AG04450 (cell line): ENCODE data around the gene DLL4. TPM values are rescaled to one million over a fixed set of nuclear protein-coding genes. Genes with fewer than 3 reads are reported as not detected.

Experiments
- CTCF ChIA-PET: fragments of 300-600, 350-600 bp; formaldehyde crosslinking; extraction: SDS; loops from one replicate; lab custom pipeline; 2022; ENCODE audit warnings: antibody characterized with exemption, inconsistent platforms; lab: Charles Lee
- POLR2A ChIA-PET: fragments of 350-600 bp; formaldehyde crosslinking; extraction: SDS; loops from one replicate; lab custom pipeline; 2021; ENCODE audit warnings: antibody characterized with exemption, inconsistent platforms; lab: Yijun Ruan, JAX
- DNase-seq: peaks from one replicate; pipeline ENCODE4 v3.0.0-alpha.2; 2011; ENCODE audit warnings: low read depth, low spot score
- H3K27ac ChIP-seq: one replicate; pipeline ENCODE4 v1.5.1; 2012; ENCODE audit warnings: low read depth, low read length, control low read depth
- H3K27me3 ChIP-seq: one replicate; pipeline ENCODE4 v1.6.0; 2012; ENCODE audit warnings: low read length; ENCODE audit not compliant: control insufficient read depth, insufficient read depth
- H3K4me3 ChIP-seq: 2 replicates; pipeline ENCODE4 v1.5.1; 2011; ENCODE audit warnings: mild to moderate bottlenecking, low read depth, low read length, control low read depth
- H3K9me3 ChIP-seq: 2 replicates; pipeline ENCODE4 v1.5.1; 2012; ENCODE audit warnings: low read length; ENCODE audit not compliant: control insufficient read depth, insufficient read depth
- polyA plus RNA-seq: library from polyadenylated mRNA; depleted of rRNA; stranded (reverse); fragments of >200 nt; gene quantifications from 2 replicates; pipeline ENCODE4 v1.2.3, GENCODE V29; 2011
- TF ChIP-seq, protein P1 (sequence below): IDR thresholded peaks from 2 replicates; pipeline ENCODE4 v1.5.1; 2011; ENCODE audit warnings: low read depth, low read length, control low read depth, inconsistent platforms

DLL4 gene
- polyA plus RNA-seq, 1 experiment = 1.5 TPM

DNA sequence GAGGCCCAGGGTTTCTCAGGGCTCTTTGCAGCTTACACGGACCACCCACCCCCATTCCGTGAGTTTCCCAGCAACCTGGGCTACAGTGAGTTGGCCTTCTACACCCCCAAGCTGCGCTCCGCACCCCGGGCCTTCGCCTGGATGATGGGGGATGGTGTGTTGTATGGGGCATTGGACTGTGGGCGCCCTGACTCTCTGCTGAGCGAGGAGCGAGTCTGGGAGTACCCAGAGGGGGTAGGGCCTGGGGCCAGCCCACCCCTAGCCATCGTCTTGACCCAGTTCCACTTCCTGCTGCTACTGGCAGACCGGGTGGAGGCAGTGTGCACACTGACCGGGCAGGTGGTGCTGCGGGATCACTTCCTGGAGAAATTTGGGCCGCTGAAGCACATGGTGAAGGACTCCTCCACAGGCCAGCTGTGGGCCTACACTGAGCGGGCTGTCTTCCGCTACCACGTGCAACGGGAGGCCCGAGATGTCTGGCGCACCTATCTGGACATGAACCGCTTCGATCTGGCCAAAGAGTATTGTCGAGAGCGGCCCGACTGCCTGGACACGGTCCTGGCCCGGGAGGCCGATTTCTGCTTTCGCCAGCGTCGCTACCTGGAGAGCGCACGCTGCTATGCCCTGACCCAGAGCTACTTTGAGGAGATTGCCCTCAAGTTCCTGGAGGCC lies 29.5 kb upstream of the DLL4 start:
- TF ChIP-seq, protein P1, sequence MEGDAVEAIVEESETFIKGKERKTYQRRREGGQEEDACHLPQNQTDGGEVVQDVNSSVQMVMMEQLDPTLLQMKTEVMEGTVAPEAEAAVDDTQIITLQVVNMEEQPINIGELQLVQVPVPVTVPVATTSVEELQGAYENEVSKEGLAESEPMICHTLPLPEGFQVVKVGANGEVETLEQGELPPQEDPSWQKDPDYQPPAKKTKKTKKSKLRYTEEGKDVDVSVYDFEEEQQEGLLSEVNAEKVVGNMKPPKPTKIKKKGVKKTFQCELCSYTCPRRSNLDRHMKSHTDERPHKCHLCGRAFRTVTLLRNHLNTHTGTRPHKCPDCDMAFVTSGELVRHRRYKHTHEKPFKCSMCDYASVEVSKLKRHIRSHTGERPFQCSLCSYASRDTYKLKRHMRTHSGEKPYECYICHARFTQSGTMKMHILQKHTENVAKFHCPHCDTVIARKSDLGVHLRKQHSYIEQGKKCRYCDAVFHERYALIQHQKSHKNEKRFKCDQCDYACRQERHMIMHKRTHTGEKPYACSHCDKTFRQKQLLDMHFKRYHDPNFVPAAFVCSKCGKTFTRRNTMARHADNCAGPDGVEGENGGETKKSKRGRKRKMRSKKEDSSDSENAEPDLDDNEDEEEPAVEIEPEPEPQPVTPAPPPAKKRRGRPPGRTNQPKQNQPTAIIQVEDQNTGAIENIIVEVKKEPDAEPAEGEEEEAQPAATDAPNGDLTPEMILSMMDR = no peak
- ChIA-PET CTCF (interaction anchor here (0.9 to 1.8 kb wide), 2 partner anchors 8 to 284 kb away, joined by 3 to 7 read pairs; no protein-coding TSS in a partner anchor), POLR2A (interaction anchor here (1.3 kb wide), 1 partner anchor 216 kb away, joined by 3 read pairs; the partner anchor contains the start of gene INO80)
- no peaks in the 10 kb centered on the region; the same call in 1 of the 2 replicates for H3K9me3 ChIP-seq
- H3K4me3 ChIP-seq = no peak overlapping the region
- DNase-seq = no peak
- no peak overlapping the region for H3K27ac ChIP-seq
- H3K27me3 ChIP-seq = no peaks in the 10 kb centered on the region

DNA sequence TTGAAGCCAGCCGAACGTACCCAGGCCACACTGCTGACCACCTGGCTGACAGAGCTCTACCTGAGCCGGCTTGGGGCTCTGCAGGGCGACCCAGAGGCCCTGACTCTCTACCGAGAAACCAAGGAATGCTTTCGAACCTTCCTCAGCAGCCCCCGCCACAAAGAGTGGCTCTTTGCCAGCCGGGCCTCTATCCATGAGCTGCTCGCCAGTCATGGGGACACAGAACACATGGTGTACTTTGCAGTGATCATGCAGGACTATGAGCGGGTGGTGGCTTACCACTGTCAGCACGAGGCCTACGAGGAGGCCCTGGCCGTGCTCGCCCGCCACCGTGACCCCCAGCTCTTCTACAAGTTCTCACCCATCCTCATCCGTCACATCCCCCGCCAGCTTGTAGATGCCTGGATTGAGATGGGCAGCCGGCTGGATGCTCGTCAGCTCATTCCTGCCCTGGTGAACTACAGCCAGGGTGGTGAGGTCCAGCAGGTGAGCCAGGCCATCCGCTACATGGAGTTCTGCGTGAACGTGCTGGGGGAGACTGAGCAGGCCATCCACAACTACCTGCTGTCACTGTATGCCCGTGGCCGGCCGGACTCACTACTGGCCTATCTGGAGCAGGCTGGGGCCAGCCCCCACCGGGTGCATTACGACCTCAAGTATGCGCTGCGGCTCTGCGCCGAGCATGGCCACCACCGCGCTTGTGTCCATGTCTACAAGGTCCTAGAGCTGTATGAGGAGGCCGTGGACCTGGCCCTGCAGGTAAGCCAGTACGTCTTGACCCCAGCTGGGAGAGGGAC lies 28.7 kb upstream of the DLL4 start:
- no peak for DNase-seq
- H3K4me3 ChIP-seq = no peak overlapping the region
- ChIA-PET CTCF (interaction anchor here (0.6 to 8.0 kb wide), 4 partner anchors 9 to 284 kb away, joined by 3 to 202 read pairs (median 5); no protein-coding TSS in a partner anchor), POLR2A (interaction anchor here (1.3 kb wide), 1 partner anchor 216 kb away, joined by 3 read pairs; the partner anchor contains the start of gene INO80)
- no peaks in the 10 kb centered on the region for H3K27me3 ChIP-seq
- H3K9me3 ChIP-seq = no peaks in the 10 kb centered on the region; the same call in 1 of the 2 replicates
- TF ChIP-seq, protein P1 = no peak
- no peak overlapping the region for H3K27ac ChIP-seq

DNA sequence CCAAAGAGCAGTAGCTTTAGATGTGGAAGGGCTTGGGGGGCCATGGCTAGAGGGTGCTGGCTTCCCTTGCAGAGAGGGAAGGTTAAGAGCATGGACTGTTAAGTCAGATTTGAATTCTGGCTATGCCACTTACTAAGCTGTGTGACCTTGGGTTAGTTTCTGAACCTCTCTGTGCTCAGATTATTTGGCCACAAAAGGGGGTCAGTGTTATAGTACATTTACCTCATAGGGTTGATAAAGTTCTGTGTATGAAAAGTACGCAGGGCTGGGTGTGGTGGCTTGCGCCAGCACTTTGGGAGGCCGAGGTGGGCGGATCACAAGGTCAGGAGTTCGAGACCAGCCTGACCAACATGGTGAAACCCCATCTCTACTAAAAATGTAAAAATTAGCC lies 28.1 kb upstream of the DLL4 start:
- POLR2A ChIA-PET = no interaction called here
- Histone ChIP-seq H3K4me3 (no peak overlapping the region), H3K27me3 (no peaks in the 10 kb centered on the region), H3K27ac (no peak overlapping the region), H3K9me3 (no peaks in the 10 kb centered on the region; the same call in 1 of the 2 replicates)
- DNase-seq = no peak
- TF ChIP-seq, protein P1 = no peak
- CTCF ChIA-PET = interaction anchor here (1.8 to 8.0 kb wide), 2 partner anchors 121 to 283 kb away, joined by 7 to 202 read pairs; no protein-coding TSS in a partner anchor

DNA sequence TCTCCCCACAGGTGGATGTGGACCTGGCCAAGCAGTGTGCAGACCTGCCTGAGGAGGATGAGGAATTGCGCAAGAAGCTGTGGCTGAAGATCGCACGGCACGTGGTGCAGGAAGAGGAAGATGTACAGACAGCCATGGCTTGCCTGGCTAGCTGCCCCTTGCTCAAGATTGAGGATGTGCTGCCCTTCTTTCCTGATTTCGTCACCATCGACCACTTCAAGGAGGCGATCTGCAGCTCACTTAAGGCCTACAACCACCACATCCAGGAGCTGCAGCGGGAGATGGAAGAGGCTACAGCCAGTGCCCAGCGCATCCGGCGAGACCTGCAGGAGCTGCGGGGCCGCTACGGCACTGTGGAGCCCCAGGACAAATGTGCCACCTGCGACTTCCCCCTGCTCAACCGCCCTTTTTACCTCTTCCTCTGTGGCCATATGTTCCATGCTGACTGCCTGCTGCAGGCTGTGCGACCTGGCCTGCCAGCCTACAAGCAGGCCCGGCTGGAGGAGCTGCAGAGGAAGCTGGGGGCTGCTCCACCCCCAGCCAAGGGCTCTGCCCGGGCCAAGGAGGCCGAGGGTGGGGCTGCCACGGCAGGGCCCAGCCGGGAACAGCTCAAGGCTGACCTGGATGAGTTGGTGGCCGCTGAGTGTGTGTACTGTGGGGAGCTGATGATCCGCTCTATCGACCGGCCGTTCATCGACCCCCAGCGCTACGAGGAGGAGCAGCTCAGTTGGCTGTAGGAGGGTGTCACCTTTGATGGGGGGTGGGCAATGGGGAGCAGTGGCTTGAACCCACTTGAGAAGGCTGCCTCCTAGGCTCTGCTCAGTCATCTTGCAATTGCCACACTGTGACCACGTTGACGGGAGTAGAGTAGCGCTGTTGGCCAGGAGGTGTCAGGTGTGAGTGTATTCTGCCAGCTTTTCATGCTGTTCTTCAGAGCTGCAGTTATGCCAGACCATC lies 26.3 kb upstream of the DLL4 start:
- Histone ChIP-seq H3K27ac (no peak overlapping the region), H3K27me3 (no peaks in the 10 kb centered on the region), H3K9me3 (no peaks in the 10 kb centered on the region; the same call in 1 of the 2 replicates), H3K4me3 (no peak overlapping the region)
- CTCF ChIA-PET = interaction anchor here (0.6 to 8.0 kb wide), 18 partner anchors 8 to 314 kb away, joined by 3 to 202 read pairs (median 3); partner anchors contain the start of gene VPS18
- POLR2A ChIA-PET = interaction anchor here (0.7 to 1.1 kb wide), 2 partner anchors 24 to 89 kb away, joined by 3 to 4 read pairs; no protein-coding TSS in a partner anchor
- no peak for DNase-seq
- TF ChIP-seq, protein P1 = no peak
